22Rv1 (cell line): Measurements from ENCODE around the gene LEFTY2.

Source experiments
- CTCF ChIP-seq: fragments of 450-650 bp; IDR thresholded peaks from 2 replicates; pipeline ENCODE4 v1.5.1; 2017; ENCODE audit warnings: mild to moderate bottlenecking
- ZFX ChIP-seq: fragments of 450-650 bp; IDR thresholded peaks from 2 replicates; pipeline ENCODE4 v1.6.1; 2017; ENCODE audit warnings: antibody characterized with exemption, borderline replicate concordance

- TF ChIP-seq CTCF (no peak), ZFX (no peak)
These were observed 7.9 kb downstream of the LEFTY2 start for GRCh38 chr1:225933072-225933471.
